ENCODE results near the gene TRIM39. TPM values are rescaled to one million over a fixed set of nuclear protein-coding genes. Genes with fewer than 3 reads are reported as not detected.
"Not testable (repeated sequence)": the region's sequence is repeated elsewhere in the genome, so short reads cannot be mapped to it uniquely, and the experiment has no call there.

Gene TRIM39
- total RNA-seq = 10 to 100 TPM in 1 of 2 donors, 1 to 10 TPM in 1; 9.2 to 12.2 TPM

- Histone ChIP-seq H3K36me3 (peaks cover 17% of the 10 kb centered on the region), H3K27me3 (no peaks in the 10 kb centered on the region), H3K9me3 (no peaks in the 10 kb centered on the region), H3K27ac (peak within 1 kb of the TSS; percentile 92 to 95), H3K4me1 (peaks cover 0 to 40% of the 10 kb centered on the region in 2 donors), H3K4me3 (peak within 1 kb of the TSS; percentile 61 to 72)
- DNase-seq (ENCODE audit: low spot score) = peak; percentile 85
- peak in 1 of 2 donors; percentile 41 for TF ChIP-seq CTCF (IDR thresholded peaks at IDR 0.05)
These were observed at the start of gene TRIM39 for GRCh38 chr6:30326526-30327231. Gene TRIM39, plus strand, starts transcription at chr6:30326927. Its CDS starts 2,391 bp downstream, at chr6:30329318.

- H3K9me3 ChIP-seq = peaks cover 26 to 69% of the 10 kb centered on the region in 2 donors
These were observed 45.7 kb upstream of the TRIM39 start for GRCh38 chr6:30280988-30281387.

GRCh38 chr6:30282522-30282921, 44.2 kb upstream of the TRIM39 start:
- Histone ChIP-seq H3K4me3 (no peak overlapping the region), H3K36me3 (no peaks in the 10 kb centered on the region), H3K4me1 (no peaks in the 10 kb centered on the region), H3K27me3 (no peaks in the 10 kb centered on the region), H3K27ac (no peak overlapping the region), H3K9me3 (peaks cover 26 to 81% of the 10 kb centered on the region in 2 donors)
- DNase-seq (ENCODE audit: low spot score) = no peak
- TF ChIP-seq CTCF (IDR thresholded peaks at IDR 0.05) = no peak

More at GRCh38 chr6:30280988-30281387, 45.7 kb upstream of the TRIM39 start:
- H3K4me3 ChIP-seq; H3K27me3 ChIP-seq; H3K36me3 ChIP-seq; H3K27ac ChIP-seq; H3K4me1 ChIP-seq; DNase-seq (ENCODE audit: low spot score): not testable (repeated sequence)

GRCh38 chr6:30283761-30284160, 43.0 kb upstream of the TRIM39 start:
- Histone ChIP-seq H3K9me3 (peaks cover 26 to 84% of the 10 kb centered on the region in 2 donors), H3K36me3 (peaks cover 7% of the 10 kb centered on the region), H3K4me1 (no peaks in the 10 kb centered on the region), H3K4me3 (no peak overlapping the region), H3K27ac (no peak overlapping the region), H3K27me3 (no peaks in the 10 kb centered on the region)
- TF ChIP-seq CTCF (IDR thresholded peaks at IDR 0.05) = no peak
- no peak for DNase-seq (ENCODE audit: low spot score)

GRCh38 chr6:30287139-30287538, 39.6 kb upstream of the TRIM39 start:
- H3K4me3 ChIP-seq = no peak overlapping the region
- H3K9me3 ChIP-seq = peaks cover 14 to 55% of the 10 kb centered on the region in 2 donors
- no peak for TF ChIP-seq CTCF (IDR thresholded peaks at IDR 0.05)
- peaks cover 19% of the 10 kb centered on the region for H3K36me3 ChIP-seq
- H3K27ac ChIP-seq = no peak overlapping the region
- DNase-seq (ENCODE audit: low spot score) = no peak
- H3K4me1 ChIP-seq = no peaks in the 10 kb centered on the region
- no peaks in the 10 kb centered on the region for H3K27me3 ChIP-seq

- H3K9me3 ChIP-seq = no peaks in the 10 kb centered on the region
These were observed 30.9 kb upstream of the TRIM39 start for GRCh38 chr6:30295837-30296236.

More at GRCh38 chr6:30295837-30296236, 30.9 kb upstream of the TRIM39 start:
- H3K27me3 ChIP-seq = no peaks in the 10 kb centered on the region
- H3K27ac ChIP-seq = no peak overlapping the region
- H3K4me1 ChIP-seq = no peaks in the 10 kb centered on the region
- DNase-seq (ENCODE audit: low spot score) = no peak
- no peak for TF ChIP-seq CTCF (IDR thresholded peaks at IDR 0.05)
- no peak overlapping the region for H3K4me3 ChIP-seq
- peaks cover 27% of the 10 kb centered on the region for H3K36me3 ChIP-seq

All from right atrium auricular region (tissue), 2 donors.